ENCODE measurements around the gene ZNF605.
A peak's percentile ranks its signal among the peaks of the same experiment; 100 is the strongest.
"Not testable (repeated sequence)": the region's sequence is repeated elsewhere in the genome, so short reads cannot be mapped to it uniquely, and the experiment has no call there.

ZNF605 gene

GRCh38 chr12:132918680-132919079, 37.4 kb downstream of the ZNF605 start:
- TF ChIP-seq, protein P1, sequence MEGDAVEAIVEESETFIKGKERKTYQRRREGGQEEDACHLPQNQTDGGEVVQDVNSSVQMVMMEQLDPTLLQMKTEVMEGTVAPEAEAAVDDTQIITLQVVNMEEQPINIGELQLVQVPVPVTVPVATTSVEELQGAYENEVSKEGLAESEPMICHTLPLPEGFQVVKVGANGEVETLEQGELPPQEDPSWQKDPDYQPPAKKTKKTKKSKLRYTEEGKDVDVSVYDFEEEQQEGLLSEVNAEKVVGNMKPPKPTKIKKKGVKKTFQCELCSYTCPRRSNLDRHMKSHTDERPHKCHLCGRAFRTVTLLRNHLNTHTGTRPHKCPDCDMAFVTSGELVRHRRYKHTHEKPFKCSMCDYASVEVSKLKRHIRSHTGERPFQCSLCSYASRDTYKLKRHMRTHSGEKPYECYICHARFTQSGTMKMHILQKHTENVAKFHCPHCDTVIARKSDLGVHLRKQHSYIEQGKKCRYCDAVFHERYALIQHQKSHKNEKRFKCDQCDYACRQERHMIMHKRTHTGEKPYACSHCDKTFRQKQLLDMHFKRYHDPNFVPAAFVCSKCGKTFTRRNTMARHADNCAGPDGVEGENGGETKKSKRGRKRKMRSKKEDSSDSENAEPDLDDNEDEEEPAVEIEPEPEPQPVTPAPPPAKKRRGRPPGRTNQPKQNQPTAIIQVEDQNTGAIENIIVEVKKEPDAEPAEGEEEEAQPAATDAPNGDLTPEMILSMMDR (conservative IDR thresholded peaks at IDR 0.05; ENCODE audit: low read length): no peak
- no peak for DNase-seq (ENCODE audit: low read depth)
- H3K4me3 ChIP-seq (ENCODE audit: low read length): no peak overlapping the region

DNA sequence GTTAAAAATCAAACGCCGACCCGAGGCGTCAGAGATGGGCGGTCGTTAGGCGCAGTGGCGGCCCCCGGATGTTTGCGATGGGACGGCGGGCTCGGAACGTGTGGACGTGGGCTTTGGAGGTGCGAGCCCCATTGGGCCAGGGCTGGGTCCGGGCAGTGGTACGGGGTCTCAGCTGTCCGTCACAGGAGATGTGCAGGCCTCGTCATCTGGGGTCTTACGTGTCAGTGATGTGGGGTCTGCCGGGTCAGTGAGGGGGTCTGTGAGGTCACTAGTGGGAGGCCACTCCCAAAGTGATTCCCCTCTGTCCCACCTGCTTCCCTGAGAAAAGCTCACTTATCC, 47.1 kb downstream of the ZNF605 start:
- DNase-seq (ENCODE audit: low read depth): no peak
- TF ChIP-seq, protein P1 (conservative IDR thresholded peaks at IDR 0.05; ENCODE audit: low read length): no peak
- peak overlapping the region; percentile 75 for H3K4me3 ChIP-seq (ENCODE audit: low read length)

DNA sequence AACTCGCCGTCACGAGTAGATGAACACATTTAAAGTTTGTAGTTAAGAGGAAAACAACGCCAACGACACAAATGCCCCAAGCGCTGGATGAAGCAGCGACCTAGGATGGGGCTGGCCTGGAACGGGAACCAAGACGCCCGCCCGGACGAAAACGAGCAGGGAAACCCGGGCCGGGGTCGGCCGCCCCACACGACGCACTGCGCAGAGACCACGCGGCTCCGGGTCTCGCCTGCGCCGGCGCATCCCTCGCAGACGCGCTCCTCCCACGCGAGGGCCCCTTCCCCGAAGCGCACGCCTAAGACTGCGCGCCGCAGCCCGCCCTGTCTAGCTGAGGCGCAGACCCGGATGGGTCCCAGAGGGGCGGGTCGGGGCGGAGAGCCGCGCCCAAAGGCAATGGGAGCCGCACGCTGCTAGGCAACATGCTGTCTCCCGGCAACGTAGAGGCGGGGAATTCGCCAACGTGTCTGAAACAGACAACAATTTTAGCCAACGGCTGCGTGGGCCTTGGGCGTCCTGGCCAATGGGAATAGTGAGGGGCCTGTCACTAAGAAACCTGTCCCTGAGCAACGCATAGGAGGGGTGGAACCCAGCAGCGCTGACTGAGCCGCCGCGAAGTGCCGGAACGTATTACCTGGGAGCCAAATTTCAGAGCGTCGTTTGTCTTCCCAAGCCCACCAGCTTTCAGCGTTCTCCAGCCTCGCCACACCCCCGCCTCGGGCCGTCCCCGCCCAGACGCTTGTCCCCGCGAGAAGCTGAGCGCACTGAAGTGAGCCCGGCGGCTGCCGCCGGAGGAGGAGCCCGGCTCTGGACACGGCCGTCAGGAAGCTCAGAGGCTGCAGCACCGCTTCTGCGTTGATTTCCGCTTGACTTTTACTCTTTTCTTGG, 47.7 kb downstream of the ZNF605 start:
- TF ChIP-seq, protein P1 (conservative IDR thresholded peaks at IDR 0.05; ENCODE audit: low read length): no peak
- H3K4me3 ChIP-seq (ENCODE audit: low read length): peak overlapping the region; percentile 75
- peak; percentile 95 for DNase-seq (ENCODE audit: low read depth)

DNA sequence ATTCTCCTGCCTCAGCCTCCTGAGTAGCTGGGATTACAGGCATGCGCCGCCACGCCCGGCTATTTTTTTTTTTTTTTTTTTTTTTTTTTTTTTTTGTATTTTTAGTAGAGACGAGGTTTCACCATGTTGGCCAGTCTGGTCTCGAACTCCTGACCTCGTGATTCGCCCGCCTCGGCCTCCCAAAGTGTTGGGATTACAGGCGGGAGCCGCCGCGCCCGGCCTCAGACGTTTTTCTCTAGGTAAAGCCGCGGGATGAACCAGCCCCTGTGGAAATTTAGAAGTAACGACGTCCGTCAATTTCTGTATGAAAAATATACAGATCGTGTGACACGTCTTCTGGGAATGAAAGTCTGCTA, 48.3 kb downstream of the ZNF605 start:
- H3K4me3 ChIP-seq (ENCODE audit: low read length): peak overlapping the region; percentile 75

DNA sequence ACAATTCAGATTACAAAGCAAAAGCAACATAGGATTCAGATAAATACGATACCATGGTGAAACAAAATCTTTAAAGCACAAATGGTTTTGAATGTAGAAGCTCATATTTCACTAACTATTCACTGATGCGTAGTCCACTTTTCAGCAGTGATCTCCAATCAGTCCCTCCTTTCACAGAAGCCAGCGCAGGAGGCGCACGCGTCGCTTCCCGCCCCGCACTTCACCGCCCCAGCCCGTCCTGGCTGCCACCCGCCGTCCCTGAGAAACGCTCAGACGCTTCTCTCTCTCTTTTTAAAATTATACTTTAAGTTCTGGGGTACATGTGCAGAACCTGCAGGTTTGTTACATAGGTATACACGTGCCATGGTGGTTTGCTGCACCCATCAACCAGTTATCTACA, 48.9 kb downstream of the ZNF605 start:
- DNase-seq (ENCODE audit: low read depth): no peak
- TF ChIP-seq, protein P1 (conservative IDR thresholded peaks at IDR 0.05; ENCODE audit: low read length): no peak
- no peak overlapping the region for H3K4me3 ChIP-seq (ENCODE audit: low read length)

More for the DNA sequence above, 48.3 kb downstream of the ZNF605 start:
- DNase-seq (ENCODE audit: low read depth): not testable (repeated sequence)

GRCh38 chr12:132904718-132905328, 51.3 kb downstream of the ZNF605 start:
- TF ChIP-seq, protein P1 (conservative IDR thresholded peaks at IDR 0.05; ENCODE audit: low read length): peak; percentile 23
- H3K4me3 ChIP-seq (ENCODE audit: low read length): no peak overlapping the region
- peak; percentile 11 for DNase-seq (ENCODE audit: low read depth)

- H3K4me3 ChIP-seq (ENCODE audit: low read length): no peak overlapping the region
- TF ChIP-seq, protein P1 (conservative IDR thresholded peaks at IDR 0.05; ENCODE audit: low read length): no peak
- no peak for DNase-seq (ENCODE audit: low read depth)
Observed at GRCh38 chr12:132899033-132899432, 57.1 kb downstream of the ZNF605 start.

Data from AG10803 (cell line).